ENCODE results near the gene IFI27L1. TPM values are rescaled to one million over a fixed set of nuclear protein-coding genes. Genes with fewer than 3 reads are reported as not detected.
A peak's percentile ranks its signal among the peaks of the same experiment; 100 is the strongest.

IFI27L1 gene
- total and polyA plus RNA-seq, 4 donors, result 14.0 to 74.7 (median 69.2) TPM

GRCh38 chr14:94046696-94047250 lies 34.3 kb upstream of the IFI27L1 start:
- H3K36me3 ChIP-seq (ENCODE audit: control insufficient read depth, insufficient read depth, low read length), result peaks cover 77% of the 10 kb centered on the region
- DNase-seq (ENCODE audit: low read depth in 4 of 6, low spot score in 6 of 6), result no peak
- H3K9me3 ChIP-seq (ENCODE audit: control insufficient read depth, insufficient read depth, low read length), result no peaks in the 10 kb centered on the region
- WGBS (ENCODE audit: insufficient coverage), result 77% methylated on average over 5 of the region's 7 CpGs
- no peak overlapping the region for H3K4me3 ChIP-seq (ENCODE audit: low read depth, low read length)
- H3K27ac ChIP-seq (ENCODE audit: low read depth, low read length), result no peak overlapping the region
- no peaks in the 10 kb centered on the region for H3K27me3 ChIP-seq (ENCODE audit: control insufficient read depth, insufficient read depth, low read length)
- peaks cover 51% of the 10 kb centered on the region for H3K4me1 ChIP-seq (ENCODE audit: control insufficient read depth, insufficient read depth, low read length)

GRCh38 chr14:94047581-94047980 lies 33.5 kb upstream of the IFI27L1 start:
- 57% methylated on average over 3 of the region's 3 CpGs for WGBS (ENCODE audit: insufficient coverage)
- Histone ChIP-seq H3K4me1 (ENCODE audit: control insufficient read depth, insufficient read depth, low read length) (peaks cover 46% of the 10 kb centered on the region), H3K36me3 (ENCODE audit: control insufficient read depth, insufficient read depth, low read length) (peaks cover 76% of the 10 kb centered on the region), H3K27me3 (ENCODE audit: control insufficient read depth, insufficient read depth, low read length) (no peaks in the 10 kb centered on the region), H3K27ac (ENCODE audit: low read depth, low read length) (no peak overlapping the region), H3K4me3 (ENCODE audit: low read depth, low read length) (no peak overlapping the region), H3K9me3 (ENCODE audit: control insufficient read depth, insufficient read depth, low read length) (no peaks in the 10 kb centered on the region)
- no peak for DNase-seq (ENCODE audit: low read depth in 4 of 6, low spot score in 6 of 6)

- H3K4me3 ChIP-seq (ENCODE audit: low read depth, low read length), result no peak overlapping the region
- H3K36me3 ChIP-seq (ENCODE audit: control insufficient read depth, insufficient read depth, low read length), result peaks cover 76% of the 10 kb centered on the region
- peak overlapping the region; percentile 54 for H3K27ac ChIP-seq (ENCODE audit: low read depth, low read length)
- peak; percentile 26 to 96 (median 74) for DNase-seq (ENCODE audit: low read depth in 4 of 6, low spot score in 6 of 6)
- peaks cover 41% of the 10 kb centered on the region for H3K4me1 ChIP-seq (ENCODE audit: control insufficient read depth, insufficient read depth, low read length)
- no peaks in the 10 kb centered on the region for H3K9me3 ChIP-seq (ENCODE audit: control insufficient read depth, insufficient read depth, low read length)
- WGBS (ENCODE audit: insufficient coverage), result 27% methylated on average over 3 of the region's 10 CpGs
- no peaks in the 10 kb centered on the region for H3K27me3 ChIP-seq (ENCODE audit: control insufficient read depth, insufficient read depth, low read length)
Measured at GRCh38 chr14:94048691-94049624, 32.2 kb upstream of the IFI27L1 start.

- no CpG with 5 or more reads among the region's 2 CpGs for WGBS (ENCODE audit: insufficient coverage)
- Histone ChIP-seq H3K27me3 (ENCODE audit: control insufficient read depth, insufficient read depth, low read length) (no peaks in the 10 kb centered on the region), H3K27ac (ENCODE audit: low read depth, low read length) (no peak overlapping the region), H3K4me3 (ENCODE audit: low read depth, low read length) (no peak overlapping the region), H3K9me3 (ENCODE audit: control insufficient read depth, insufficient read depth, low read length) (no peaks in the 10 kb centered on the region), H3K36me3 (ENCODE audit: control insufficient read depth, insufficient read depth, low read length) (peaks cover 75% of the 10 kb centered on the region), H3K4me1 (ENCODE audit: control insufficient read depth, insufficient read depth, low read length) (peaks cover 41% of the 10 kb centered on the region)
- no peak for DNase-seq (ENCODE audit: low read depth in 4 of 6, low spot score in 6 of 6)
Measured at GRCh38 chr14:94049625-94050023, 31.5 kb upstream of the IFI27L1 start.

- 68% methylated on average over 5 of the region's 6 CpGs for WGBS (ENCODE audit: insufficient coverage)
- H3K27me3 ChIP-seq (ENCODE audit: control insufficient read depth, insufficient read depth, low read length), result no peaks in the 10 kb centered on the region
- no peak overlapping the region for H3K27ac ChIP-seq (ENCODE audit: low read depth, low read length)
- no peak overlapping the region for H3K4me3 ChIP-seq (ENCODE audit: low read depth, low read length)
- H3K4me1 ChIP-seq (ENCODE audit: control insufficient read depth, insufficient read depth, low read length), result peaks cover 41% of the 10 kb centered on the region
- peaks cover 74% of the 10 kb centered on the region for H3K36me3 ChIP-seq (ENCODE audit: control insufficient read depth, insufficient read depth, low read length)
- peak in 2 of 6 donors; percentile 35 to 44 for DNase-seq (ENCODE audit: low read depth in 4 of 6, low spot score in 6 of 6)
- no peaks in the 10 kb centered on the region for H3K9me3 ChIP-seq (ENCODE audit: control insufficient read depth, insufficient read depth, low read length)
Measured at GRCh38 chr14:94050231-94050880, 30.8 kb upstream of the IFI27L1 start.

GRCh38 chr14:94051115-94051514 lies 30.0 kb upstream of the IFI27L1 start:
- no peak overlapping the region for H3K4me3 ChIP-seq (ENCODE audit: low read depth, low read length)
- WGBS (ENCODE audit: insufficient coverage), result 19% methylated on average over 6 of the region's 9 CpGs
- DNase-seq (ENCODE audit: low read depth in 4 of 6, low spot score in 6 of 6), result peak in 5 of 6 donors; percentile 40 to 91 (median 70)

GRCh38 chr14:94051779-94052178 lies 29.3 kb upstream of the IFI27L1 start:
- peaks cover 71% of the 10 kb centered on the region for H3K36me3 ChIP-seq (ENCODE audit: control insufficient read depth, insufficient read depth, low read length)
- WGBS (ENCODE audit: insufficient coverage), result 78% methylated on average over 3 of the region's 3 CpGs
- peak overlapping the region; percentile 70 for H3K27ac ChIP-seq (ENCODE audit: low read depth, low read length)
- DNase-seq (ENCODE audit: low read depth in 4 of 6, low spot score in 6 of 6), result no peak
- no peaks in the 10 kb centered on the region for H3K27me3 ChIP-seq (ENCODE audit: control insufficient read depth, insufficient read depth, low read length)
- peaks cover 41% of the 10 kb centered on the region for H3K4me1 ChIP-seq (ENCODE audit: control insufficient read depth, insufficient read depth, low read length)
- no peak overlapping the region for H3K4me3 ChIP-seq (ENCODE audit: low read depth, low read length)
- H3K9me3 ChIP-seq (ENCODE audit: control insufficient read depth, insufficient read depth, low read length), result no peaks in the 10 kb centered on the region

More at GRCh38 chr14:94051115-94051514, 30.0 kb upstream of the IFI27L1 start:
- Histone ChIP-seq H3K36me3 (ENCODE audit: control insufficient read depth, insufficient read depth, low read length) (peaks cover 73% of the 10 kb centered on the region), H3K9me3 (ENCODE audit: control insufficient read depth, insufficient read depth, low read length) (no peaks in the 10 kb centered on the region), H3K27ac (ENCODE audit: low read depth, low read length) (peak overlapping the region; percentile 70), H3K4me1 (ENCODE audit: control insufficient read depth, insufficient read depth, low read length) (peaks cover 41% of the 10 kb centered on the region), H3K27me3 (ENCODE audit: control insufficient read depth, insufficient read depth, low read length) (no peaks in the 10 kb centered on the region)

- peaks cover 41% of the 10 kb centered on the region for H3K4me1 ChIP-seq (ENCODE audit: control insufficient read depth, insufficient read depth, low read length)
- peaks cover 67% of the 10 kb centered on the region for H3K36me3 ChIP-seq (ENCODE audit: control insufficient read depth, insufficient read depth, low read length)
- DNase-seq (ENCODE audit: low read depth in 4 of 6, low spot score in 6 of 6), result no peak
- no peaks in the 10 kb centered on the region for H3K27me3 ChIP-seq (ENCODE audit: control insufficient read depth, insufficient read depth, low read length)
- 100% methylated on average over 1 of the region's 1 CpG for WGBS (ENCODE audit: insufficient coverage)
- no peaks in the 10 kb centered on the region for H3K9me3 ChIP-seq (ENCODE audit: control insufficient read depth, insufficient read depth, low read length)
- H3K27ac ChIP-seq (ENCODE audit: low read depth, low read length), result no peak overlapping the region
- H3K4me3 ChIP-seq (ENCODE audit: low read depth, low read length), result no peak overlapping the region
Measured at GRCh38 chr14:94052199-94052598, 28.9 kb upstream of the IFI27L1 start.

GRCh38 chr14:94052662-94053061 lies 28.4 kb upstream of the IFI27L1 start:
- peaks cover 64% of the 10 kb centered on the region for H3K36me3 ChIP-seq (ENCODE audit: control insufficient read depth, insufficient read depth, low read length)
- H3K27me3 ChIP-seq (ENCODE audit: control insufficient read depth, insufficient read depth, low read length), result no peaks in the 10 kb centered on the region
- no peak overlapping the region for H3K4me3 ChIP-seq (ENCODE audit: low read depth, low read length)
- H3K9me3 ChIP-seq (ENCODE audit: control insufficient read depth, insufficient read depth, low read length), result no peaks in the 10 kb centered on the region
- H3K4me1 ChIP-seq (ENCODE audit: control insufficient read depth, insufficient read depth, low read length), result peaks cover 38% of the 10 kb centered on the region
- no peak overlapping the region for H3K27ac ChIP-seq (ENCODE audit: low read depth, low read length)
- no peak for DNase-seq (ENCODE audit: low read depth in 4 of 6, low spot score in 6 of 6)
- WGBS (ENCODE audit: insufficient coverage), result 79% methylated on average over 2 of the region's 4 CpGs

All from spinal cord (tissue), 10 donors.